ELR (cell line): ENCODE measurements around the gene DAPP1.
A peak's percentile ranks its signal among the peaks of the same experiment; 100 is the strongest.
"Not testable (repeated sequence)": the region's sequence is repeated elsewhere in the genome, so short reads cannot be mapped to it uniquely, and the experiment has no call there.

Source experiments
- DNase-seq: peaks from one replicate; pipeline ENCODE4 v3.0.0-alpha.2; 2015; ENCODE audit warnings: low read depth

Gene DAPP1

GRCh38 chr4:99816545-99817308, at the start of gene DAPP1:
DAPP1 (plus strand) TSS chr4:99816827; CDS start chr4:99816914, 87 bp downstream.
- DNase-seq: peak; percentile 5

- not testable (repeated sequence) for DNase-seq
These were observed 45.8 kb upstream of the DAPP1 start for GRCh38 chr4:99770842-99771241.

GRCh38 chr4:99783940-99784339, 32.7 kb upstream of the DAPP1 start:
- DNase-seq: peak; percentile 30

- no peak for DNase-seq
These were observed 31.8 kb upstream of the DAPP1 start for GRCh38 chr4:99784842-99785241.

GRCh38 chr4:99790796-99791617, 25.6 kb upstream of the DAPP1 start:
- no peak for DNase-seq

GRCh38 chr4:99800332-99801004, 16.2 kb upstream of the DAPP1 start:
- DNase-seq: no peak

- no peak for DNase-seq
These were observed 15.5 kb upstream of the DAPP1 start for GRCh38 chr4:99801005-99801699.

GRCh38 chr4:99803566-99804101, 13.0 kb upstream of the DAPP1 start:
- no peak for DNase-seq

- no peak for DNase-seq
These were observed 10.1 kb upstream of the DAPP1 start for GRCh38 chr4:99806545-99806944.

- DNase-seq: no peak
These were observed 9.0 kb upstream of the DAPP1 start for GRCh38 chr4:99807666-99808065.

GRCh38 chr4:99808260-99808857, 8.3 kb upstream of the DAPP1 start:
- peak; percentile 63 for DNase-seq

- DNase-seq: no peak
These were observed 7.3 kb upstream of the DAPP1 start for GRCh38 chr4:99809326-99809725.

- no peak for DNase-seq
These were observed 6.1 kb upstream of the DAPP1 start for GRCh38 chr4:99810536-99810935.

- DNase-seq: no peak
These were observed 5.5 kb upstream of the DAPP1 start for GRCh38 chr4:99811117-99811516.

- DNase-seq: peak; percentile 49
These were observed 4.8 kb upstream of the DAPP1 start for GRCh38 chr4:99811850-99812249.

- peak; percentile 64 for DNase-seq
These were observed 1.0 kb upstream of the DAPP1 start for GRCh38 chr4:99815597-99816011.

GRCh38 chr4:99817309-99817890, 773 bp downstream of the DAPP1 start:
- DNase-seq: no peak

- no peak for DNase-seq
These were observed 2.0 kb downstream of the DAPP1 start for GRCh38 chr4:99818661-99819060.

- DNase-seq: no peak
These were observed 5.4 kb downstream of the DAPP1 start for GRCh38 chr4:99821918-99822503.

- DNase-seq: no peak
These were observed 6.1 kb downstream of the DAPP1 start for GRCh38 chr4:99822734-99823133.
